Mucosa of rectum (tissue), 2 donors: Measurements from ENCODE around the gene LRRC56.

Experiments used
- H3K27ac ChIP-seq, 2 donors: one replicate each; pipeline ENCODE4 v1.7.0; 2013; ENCODE audit warnings: inconsistent platforms in 2 of 2, low read depth in 2 of 2, low read length in 2 of 2
- H3K27me3 ChIP-seq, 2 donors: one replicate each; pipeline ENCODE4 v1.7.0; 2013; ENCODE audit warnings: low read length in 2 of 2; ENCODE audit not compliant: control insufficient read depth in 2 of 2, insufficient read depth in 2 of 2
- H3K36me3 ChIP-seq, 2 donors: one replicate each; pipeline ENCODE4 v1.7.0; 2013; ENCODE audit warnings: low read length in 2 of 2; ENCODE audit not compliant: control insufficient read depth in 2 of 2, insufficient read depth in 2 of 2
- H3K4me1 ChIP-seq, 2 donors: one replicate each; pipeline ENCODE4 v1.7.0; 2013; ENCODE audit warnings: low read length in 2 of 2, mild to moderate bottlenecking in 1 of 2; ENCODE audit not compliant: control insufficient read depth in 2 of 2, insufficient read depth in 2 of 2
- H3K4me3 ChIP-seq, 2 donors: one replicate each; pipeline ENCODE4 v1.7.0; 2013; ENCODE audit warnings: low read length in 2 of 2
- H3K9ac ChIP-seq, 2 donors: one replicate each; pipeline ENCODE4 v1.7.0; 2013; ENCODE audit warnings: low read length in 2 of 2, low read depth in 1 of 2, mild to moderate bottlenecking in 1 of 2
- H3K9me3 ChIP-seq, 2 donors: one replicate each; pipeline ENCODE4 v1.7.0; 2013; ENCODE audit warnings: low read length in 2 of 2; ENCODE audit not compliant: control insufficient read depth in 2 of 2
- donor health status: healthy.
- donor health status: Normal muscosa, but diverticular disease.

The LRRC56 gene

GRCh38 chr11:541433-541885 is 4.1 kb downstream of the LRRC56 start:
- Histone ChIP-seq H3K9me3 (no peaks in the 10 kb centered on the region), H3K27ac (no peak overlapping the region), H3K27me3 (no peaks in the 10 kb centered on the region), H3K36me3 (no peaks in the 10 kb centered on the region), H3K9ac (no peak overlapping the region), H3K4me1 (peaks cover 9 to 17% of the 10 kb centered on the region in 2 donors), H3K4me3 (no peak overlapping the region)

DNA sequence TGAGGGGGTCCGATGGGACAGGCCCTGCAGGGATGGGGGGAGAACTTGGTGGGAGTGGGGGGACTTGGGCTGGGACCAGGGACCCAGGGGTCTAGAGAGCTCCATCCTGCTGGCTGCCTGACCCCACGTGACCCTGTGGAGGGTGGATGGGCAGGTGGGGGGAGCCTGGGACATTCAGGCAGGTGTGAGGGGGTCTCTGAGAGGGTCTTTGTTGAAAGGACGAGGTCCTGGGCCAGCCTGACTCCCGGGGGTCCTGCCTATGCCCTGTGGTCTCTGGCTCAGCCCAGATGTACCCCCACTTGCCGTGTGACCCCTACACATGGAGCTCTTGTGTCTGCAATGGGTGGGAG is 7.5 kb downstream of the LRRC56 start:
- Histone ChIP-seq H3K27me3 (no peaks in the 10 kb centered on the region), H3K4me1 (peaks cover 0 to 9% of the 10 kb centered on the region in 2 donors), H3K4me3 (no peak overlapping the region), H3K9me3 (no peaks in the 10 kb centered on the region), H3K9ac (no peak overlapping the region), H3K27ac (no peak overlapping the region), H3K36me3 (no peaks in the 10 kb centered on the region)

DNA sequence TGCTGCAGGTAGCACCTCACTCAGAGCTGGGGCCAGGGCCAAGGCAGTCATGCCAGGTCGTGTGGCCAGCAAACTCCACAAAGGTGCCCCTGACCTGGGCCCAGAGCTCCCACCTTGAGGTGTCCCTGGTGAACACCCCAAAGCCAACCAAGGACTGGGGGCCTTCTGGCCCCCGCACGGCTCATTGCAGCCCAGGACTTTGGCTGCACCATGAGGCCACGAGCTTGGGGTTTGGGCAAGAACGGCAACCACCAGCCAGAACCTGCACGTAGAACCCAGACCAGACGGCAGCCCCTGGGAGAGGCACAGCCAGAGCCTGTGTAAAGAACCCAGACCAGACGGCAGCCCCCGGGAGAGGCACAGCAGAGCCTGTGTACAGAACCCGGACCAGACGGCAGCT is 7.8 kb downstream of the LRRC56 start:
- Histone ChIP-seq H3K9me3 (no peaks in the 10 kb centered on the region), H3K36me3 (peaks cover 0 to under 1% of the 10 kb centered on the region in 2 donors), H3K27ac (no peak overlapping the region), H3K4me1 (peaks cover 0 to 9% of the 10 kb centered on the region in 2 donors), H3K27me3 (no peaks in the 10 kb centered on the region), H3K4me3 (no peak overlapping the region), H3K9ac (no peak overlapping the region)

GRCh38 chr11:548700-549603 is 11.6 kb downstream of the LRRC56 start:
- Histone ChIP-seq H3K36me3 (peaks cover 0 to 3% of the 10 kb centered on the region in 2 donors), H3K27ac (no peak overlapping the region), H3K9me3 (no peaks in the 10 kb centered on the region), H3K9ac (no peak overlapping the region), H3K27me3 (peaks cover 0 to 3% of the 10 kb centered on the region in 2 donors), H3K4me3 (no peak overlapping the region), H3K4me1 (peaks cover 2 to 6% of the 10 kb centered on the region in 2 donors)

DNA sequence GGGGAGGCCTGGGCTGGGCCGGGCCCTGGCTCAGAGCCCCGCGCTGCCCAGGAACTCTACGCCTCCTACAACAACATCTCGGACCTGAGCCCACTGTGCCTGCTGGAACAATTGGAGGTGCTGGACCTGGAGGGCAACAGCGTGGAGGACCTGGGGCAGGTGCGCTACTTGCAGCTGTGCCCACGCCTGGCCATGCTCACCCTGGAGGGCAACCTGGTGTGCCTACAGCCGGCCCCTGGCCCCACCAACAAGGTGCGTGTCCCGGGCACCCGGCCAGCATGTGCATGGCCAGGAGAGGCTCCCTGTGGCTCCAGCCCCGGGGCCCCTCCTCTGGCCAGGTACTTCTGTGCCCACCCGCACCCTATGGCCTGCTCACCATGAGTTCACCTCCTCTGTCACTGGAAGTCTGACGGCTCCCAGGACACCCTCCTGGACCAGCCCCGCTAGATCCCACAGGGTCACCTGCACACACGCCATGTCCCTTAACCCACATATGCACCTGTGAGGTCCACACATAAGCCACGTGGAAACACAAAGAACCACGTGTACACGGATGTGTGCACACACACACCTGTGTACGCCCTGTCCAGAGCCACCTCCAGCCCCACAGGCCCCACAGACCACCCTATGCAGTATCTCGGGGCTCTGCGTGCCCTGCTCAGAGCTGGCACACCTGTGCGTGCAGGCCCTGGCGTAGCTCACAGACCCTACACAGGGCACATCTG is 12.9 kb downstream of the LRRC56 start:
- peaks cover 0 to 3% of the 10 kb centered on the region in 2 donors for H3K36me3 ChIP-seq
- no peak overlapping the region for H3K27ac ChIP-seq
- no peak overlapping the region for H3K9ac ChIP-seq
- H3K4me3 ChIP-seq: no peak overlapping the region
- H3K4me1 ChIP-seq: peaks cover 10 to 12% of the 10 kb centered on the region in 2 donors
- peaks cover 0 to 3% of the 10 kb centered on the region in 2 donors for H3K27me3 ChIP-seq
- no peaks in the 10 kb centered on the region for H3K9me3 ChIP-seq

GRCh38 chr11:550746-551085 is 13.4 kb downstream of the LRRC56 start:
- peaks cover 0 to 3% of the 10 kb centered on the region in 2 donors for H3K27me3 ChIP-seq
- H3K36me3 ChIP-seq: peaks cover 0 to 3% of the 10 kb centered on the region in 2 donors
- H3K4me1 ChIP-seq: peaks cover 10 to 13% of the 10 kb centered on the region in 2 donors
- H3K9ac ChIP-seq: no peak overlapping the region
- no peaks in the 10 kb centered on the region for H3K9me3 ChIP-seq
- no peak overlapping the region for H3K4me3 ChIP-seq
- H3K27ac ChIP-seq: no peak overlapping the region

DNA sequence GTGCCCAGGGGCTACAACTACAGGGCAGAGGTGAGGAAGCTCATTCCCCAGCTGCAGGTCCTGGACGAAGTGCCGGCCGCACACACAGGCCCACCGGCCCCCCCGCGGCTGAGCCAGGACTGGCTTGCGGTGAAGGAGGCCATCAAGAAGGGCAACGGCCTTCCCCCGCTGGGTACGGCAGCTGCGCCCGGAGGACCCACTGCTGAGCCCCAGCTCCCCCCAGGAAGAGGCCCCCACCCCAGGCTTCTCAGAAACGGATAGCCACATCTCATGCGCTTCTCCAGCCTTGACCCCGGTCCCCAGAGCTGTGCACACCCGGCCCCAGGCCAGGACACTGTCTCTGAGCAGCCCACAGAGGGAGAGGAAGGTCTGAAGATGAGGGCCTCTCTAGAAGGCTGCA is 13.8 kb downstream of the LRRC56 start:
- peaks cover 0 to 3% of the 10 kb centered on the region in 2 donors for H3K36me3 ChIP-seq
- peaks cover 0 to 3% of the 10 kb centered on the region in 2 donors for H3K27me3 ChIP-seq
- H3K4me1 ChIP-seq: peaks cover 10 to 13% of the 10 kb centered on the region in 2 donors
- no peak overlapping the region for H3K9ac ChIP-seq
- no peak overlapping the region for H3K27ac ChIP-seq
- H3K4me3 ChIP-seq: no peak overlapping the region
- no peaks in the 10 kb centered on the region for H3K9me3 ChIP-seq

DNA sequence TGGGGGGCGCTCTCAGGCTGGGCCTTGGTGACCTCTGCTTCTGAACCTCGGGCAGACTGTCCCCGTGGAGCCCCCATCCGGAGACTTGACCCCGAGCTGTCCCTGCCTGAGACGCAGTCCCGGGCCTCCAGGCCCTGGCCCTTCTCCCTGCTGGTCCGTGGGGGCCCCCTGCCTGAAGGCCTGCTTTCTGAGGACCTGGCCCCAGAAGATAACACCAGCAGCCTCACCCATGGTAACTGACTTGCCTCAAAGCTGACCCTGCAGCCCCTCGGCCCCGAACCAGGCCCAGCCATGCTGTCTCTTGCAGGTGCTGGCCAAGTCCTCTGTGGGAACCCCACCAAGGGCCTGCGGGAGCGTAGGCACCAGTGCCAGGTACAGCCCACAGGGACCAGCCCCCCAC is 14.3 kb downstream of the LRRC56 start:
- H3K36me3 ChIP-seq: peaks cover 0 to 3% of the 10 kb centered on the region in 2 donors
- H3K4me3 ChIP-seq: no peak overlapping the region
- H3K9me3 ChIP-seq: no peaks in the 10 kb centered on the region
- peaks cover 10 to 13% of the 10 kb centered on the region in 2 donors for H3K4me1 ChIP-seq
- peaks cover 3% of the 10 kb centered on the region in 2 donors for H3K27me3 ChIP-seq
- no peak overlapping the region for H3K27ac ChIP-seq
- no peak overlapping the region for H3K9ac ChIP-seq

- Histone ChIP-seq H3K27me3 (peaks cover 4 to 9% of the 10 kb centered on the region in 2 donors), H3K27ac (no peak overlapping the region), H3K9me3 (no peaks in the 10 kb centered on the region), H3K4me3 (no peak overlapping the region), H3K9ac (no peak overlapping the region), H3K4me1 (peaks cover 10 to 13% of the 10 kb centered on the region in 2 donors), H3K36me3 (peaks cover 0 to 3% of the 10 kb centered on the region in 2 donors)
Observed at GRCh38 chr11:553083-553987, 16.0 kb downstream of the LRRC56 start.
